ENCODE data around the gene PLEKHM2.
"Not testable (repeated sequence)": the region's sequence is repeated elsewhere in the genome, so short reads cannot be mapped to it uniquely, and the experiment has no call there.

PLEKHM2 gene

GRCh38 chr1:15684042-15684461, at the start of gene PLEKHM2:
Gene PLEKHM2 (plus strand): TSS chr1:15684320. CDS start chr1:15684559, 239 bp downstream.
- DNase-seq = peak; percentile 28

GRCh38 chr1:15636436-15636835, 47.7 kb upstream of the PLEKHM2 start:
- DNase-seq = no peak

GRCh38 chr1:15637826-15638225, 46.3 kb upstream of the PLEKHM2 start:
- no peak for DNase-seq

GRCh38 chr1:15639262-15639661, 44.9 kb upstream of the PLEKHM2 start:
- DNase-seq = no peak

- no peak for DNase-seq
Observed at GRCh38 chr1:15639931-15640330, 44.2 kb upstream of the PLEKHM2 start.

- no peak for DNase-seq
Observed at GRCh38 chr1:15640667-15641066, 43.5 kb upstream of the PLEKHM2 start.

GRCh38 chr1:15649937-15650336, 34.2 kb upstream of the PLEKHM2 start:
- no peak for DNase-seq

GRCh38 chr1:15650433-15650832, 33.7 kb upstream of the PLEKHM2 start:
- DNase-seq = no peak

- not testable (repeated sequence) for DNase-seq
Observed at GRCh38 chr1:15652130-15652529, 32.0 kb upstream of the PLEKHM2 start.

GRCh38 chr1:15654091-15654690, 29.9 kb upstream of the PLEKHM2 start:
- DNase-seq = no peak

GRCh38 chr1:15656464-15656863, 27.7 kb upstream of the PLEKHM2 start:
- no peak for DNase-seq

- DNase-seq = no peak
Observed at GRCh38 chr1:15657021-15657420, 27.1 kb upstream of the PLEKHM2 start.

GRCh38 chr1:15660151-15660550, 24.0 kb upstream of the PLEKHM2 start:
- no peak for DNase-seq

- DNase-seq = no peak
Observed at GRCh38 chr1:15662477-15662876, 21.6 kb upstream of the PLEKHM2 start.

- DNase-seq = no peak
Observed at GRCh38 chr1:15663925-15664324, 20.2 kb upstream of the PLEKHM2 start.

GRCh38 chr1:15667362-15667761, 16.8 kb upstream of the PLEKHM2 start:
- no peak for DNase-seq

GRCh38 chr1:15668089-15668754, 15.9 kb upstream of the PLEKHM2 start:
- DNase-seq = no peak

- no peak for DNase-seq
Observed at GRCh38 chr1:15669074-15669473, 15.0 kb upstream of the PLEKHM2 start.

GRCh38 chr1:15669864-15670263, 14.3 kb upstream of the PLEKHM2 start:
- DNase-seq = no peak

GRCh38 chr1:15671430-15671829, 12.7 kb upstream of the PLEKHM2 start:
- DNase-seq = no peak

GRCh38 chr1:15674386-15675159, 9.5 kb upstream of the PLEKHM2 start:
- no peak for DNase-seq

GRCh38 chr1:15676010-15676409, 8.1 kb upstream of the PLEKHM2 start:
- no peak for DNase-seq

GRCh38 chr1:15676688-15677661, 7.1 kb upstream of the PLEKHM2 start:
- DNase-seq = no peak
